ENCODE results near the gene RSF1.

Gene RSF1

GRCh38 chr11:77815459-77815858 is 5.1 kb downstream of the RSF1 start:
- Histone ChIP-seq H3K27ac (no peak overlapping the region), H3K4me3 (no peak overlapping the region)

- H3K4me3 ChIP-seq: no peak overlapping the region
- no peak overlapping the region for H3K27ac ChIP-seq
These were observed 5.7 kb downstream of the RSF1 start for GRCh38 chr11:77814848-77815247.

- Histone ChIP-seq H3K4me3 (no peak overlapping the region), H3K27ac (no peak overlapping the region)
These were observed 7.3 kb downstream of the RSF1 start for GRCh38 chr11:77813256-77813655.

- Histone ChIP-seq H3K27ac (no peak overlapping the region), H3K4me3 (no peak overlapping the region)
These were observed 13.5 kb downstream of the RSF1 start for GRCh38 chr11:77806993-77807392.

- Histone ChIP-seq H3K27ac (no peak overlapping the region), H3K4me3 (no peak overlapping the region)
These were observed 14.1 kb downstream of the RSF1 start for GRCh38 chr11:77806415-77806814.

- no peak overlapping the region for H3K27ac ChIP-seq
- H3K4me3 ChIP-seq: no peak overlapping the region
These were observed 19.0 kb downstream of the RSF1 start for GRCh38 chr11:77801477-77801876.

GRCh38 chr11:77800449-77800848 is 20.1 kb downstream of the RSF1 start:
- H3K27ac ChIP-seq: no peak overlapping the region
- no peak overlapping the region for H3K4me3 ChIP-seq

GRCh38 chr11:77799338-77799737 is 21.2 kb downstream of the RSF1 start:
- no peak overlapping the region for H3K4me3 ChIP-seq
- no peak overlapping the region for H3K27ac ChIP-seq

- no peak overlapping the region for H3K4me3 ChIP-seq
- H3K27ac ChIP-seq: no peak overlapping the region
These were observed 26.6 kb downstream of the RSF1 start for GRCh38 chr11:77793972-77794371.

GRCh38 chr11:77791301-77791700 is 29.2 kb downstream of the RSF1 start:
- no peak overlapping the region for H3K27ac ChIP-seq
- H3K4me3 ChIP-seq: no peak overlapping the region

GRCh38 chr11:77789731-77790476 is 30.6 kb downstream of the RSF1 start:
- H3K27ac ChIP-seq: no peak overlapping the region
- H3K4me3 ChIP-seq: no peak overlapping the region

GRCh38 chr11:77789061-77789730 is 31.3 kb downstream of the RSF1 start:
- no peak overlapping the region for H3K27ac ChIP-seq
- no peak overlapping the region for H3K4me3 ChIP-seq

- Histone ChIP-seq H3K4me3 (no peak overlapping the region), H3K27ac (no peak overlapping the region)
These were observed 36.0 kb downstream of the RSF1 start for GRCh38 chr11:77784572-77784971.

- no peak overlapping the region for H3K27ac ChIP-seq
- no peak overlapping the region for H3K4me3 ChIP-seq
These were observed 37.5 kb downstream of the RSF1 start for GRCh38 chr11:77783025-77783424.

- H3K27ac ChIP-seq: no peak overlapping the region
- H3K4me3 ChIP-seq: no peak overlapping the region
These were observed 40.6 kb downstream of the RSF1 start for GRCh38 chr11:77779935-77780334.

GRCh38 chr11:77778549-77778948 is 42.0 kb downstream of the RSF1 start:
- no peak overlapping the region for H3K4me3 ChIP-seq
- no peak overlapping the region for H3K27ac ChIP-seq

GRCh38 chr11:77778118-77778517 is 42.4 kb downstream of the RSF1 start:
- Histone ChIP-seq H3K4me3 (no peak overlapping the region), H3K27ac (no peak overlapping the region)

GRCh38 chr11:77776455-77776854 is 44.1 kb downstream of the RSF1 start:
- no peak overlapping the region for H3K4me3 ChIP-seq
- H3K27ac ChIP-seq: no peak overlapping the region

- Histone ChIP-seq H3K4me3 (no peak overlapping the region), H3K27ac (no peak overlapping the region)
These were observed 44.6 kb downstream of the RSF1 start for GRCh38 chr11:77775936-77776335.

GRCh38 chr11:77771135-77771534 is 49.4 kb downstream of the RSF1 start:
- Histone ChIP-seq H3K27ac (no peak overlapping the region), H3K4me3 (no peak overlapping the region)

- Histone ChIP-seq H3K27ac (no peak overlapping the region), H3K4me3 (no peak overlapping the region)
These were observed 49.9 kb downstream of the RSF1 start for GRCh38 chr11:77770629-77771028.

GRCh38 chr11:77762426-77762825 is 58.1 kb downstream of the RSF1 start:
- Histone ChIP-seq H3K27ac (no peak overlapping the region), H3K4me3 (no peak overlapping the region)
